ENCODE data around the gene TIAM1.

TIAM1 gene

DNA sequence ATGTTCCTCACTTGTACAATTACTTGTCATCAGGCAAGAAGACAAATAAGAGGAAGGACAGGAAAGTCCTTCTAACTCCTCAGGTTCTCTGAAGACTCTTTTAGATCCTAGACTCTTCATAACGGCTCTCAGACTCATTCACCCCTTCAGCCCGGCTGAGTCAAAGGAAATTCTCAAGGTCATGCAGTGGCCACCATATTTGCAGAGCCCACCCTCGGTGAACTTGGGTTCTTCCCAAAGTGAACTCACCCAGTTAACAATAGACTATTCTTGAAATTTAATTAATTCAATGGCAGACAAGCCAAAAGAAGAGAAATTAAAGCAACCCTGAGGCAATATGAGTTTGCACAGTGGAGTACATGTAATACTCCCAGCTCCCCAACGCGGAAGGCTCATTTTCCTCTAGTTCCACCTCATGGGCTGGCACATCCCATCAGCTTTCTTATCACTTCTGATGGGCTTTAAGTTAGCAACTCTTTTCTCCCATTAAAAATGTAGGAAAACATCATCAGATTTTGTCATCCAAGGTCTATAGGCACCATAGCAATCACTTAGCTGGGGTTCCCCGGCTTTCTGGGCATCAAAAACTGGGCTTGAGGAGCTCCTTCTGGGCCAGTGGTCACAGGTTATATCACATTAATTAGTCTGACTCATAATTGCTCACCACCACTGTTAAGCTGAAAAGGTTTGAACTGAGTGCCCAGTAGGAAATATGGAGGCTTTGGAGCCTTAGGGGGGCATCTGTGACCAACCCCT is 27.8 kb upstream of the TIAM1 start:
- no peak for TF ChIP-seq ZFX (IDR thresholded peaks at IDR 0.05)
- TF ChIP-seq, protein P1, sequence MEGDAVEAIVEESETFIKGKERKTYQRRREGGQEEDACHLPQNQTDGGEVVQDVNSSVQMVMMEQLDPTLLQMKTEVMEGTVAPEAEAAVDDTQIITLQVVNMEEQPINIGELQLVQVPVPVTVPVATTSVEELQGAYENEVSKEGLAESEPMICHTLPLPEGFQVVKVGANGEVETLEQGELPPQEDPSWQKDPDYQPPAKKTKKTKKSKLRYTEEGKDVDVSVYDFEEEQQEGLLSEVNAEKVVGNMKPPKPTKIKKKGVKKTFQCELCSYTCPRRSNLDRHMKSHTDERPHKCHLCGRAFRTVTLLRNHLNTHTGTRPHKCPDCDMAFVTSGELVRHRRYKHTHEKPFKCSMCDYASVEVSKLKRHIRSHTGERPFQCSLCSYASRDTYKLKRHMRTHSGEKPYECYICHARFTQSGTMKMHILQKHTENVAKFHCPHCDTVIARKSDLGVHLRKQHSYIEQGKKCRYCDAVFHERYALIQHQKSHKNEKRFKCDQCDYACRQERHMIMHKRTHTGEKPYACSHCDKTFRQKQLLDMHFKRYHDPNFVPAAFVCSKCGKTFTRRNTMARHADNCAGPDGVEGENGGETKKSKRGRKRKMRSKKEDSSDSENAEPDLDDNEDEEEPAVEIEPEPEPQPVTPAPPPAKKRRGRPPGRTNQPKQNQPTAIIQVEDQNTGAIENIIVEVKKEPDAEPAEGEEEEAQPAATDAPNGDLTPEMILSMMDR (conservative IDR thresholded peaks at IDR 0.05) = no peak
- H3K27ac ChIP-seq = no peak overlapping the region

DNA sequence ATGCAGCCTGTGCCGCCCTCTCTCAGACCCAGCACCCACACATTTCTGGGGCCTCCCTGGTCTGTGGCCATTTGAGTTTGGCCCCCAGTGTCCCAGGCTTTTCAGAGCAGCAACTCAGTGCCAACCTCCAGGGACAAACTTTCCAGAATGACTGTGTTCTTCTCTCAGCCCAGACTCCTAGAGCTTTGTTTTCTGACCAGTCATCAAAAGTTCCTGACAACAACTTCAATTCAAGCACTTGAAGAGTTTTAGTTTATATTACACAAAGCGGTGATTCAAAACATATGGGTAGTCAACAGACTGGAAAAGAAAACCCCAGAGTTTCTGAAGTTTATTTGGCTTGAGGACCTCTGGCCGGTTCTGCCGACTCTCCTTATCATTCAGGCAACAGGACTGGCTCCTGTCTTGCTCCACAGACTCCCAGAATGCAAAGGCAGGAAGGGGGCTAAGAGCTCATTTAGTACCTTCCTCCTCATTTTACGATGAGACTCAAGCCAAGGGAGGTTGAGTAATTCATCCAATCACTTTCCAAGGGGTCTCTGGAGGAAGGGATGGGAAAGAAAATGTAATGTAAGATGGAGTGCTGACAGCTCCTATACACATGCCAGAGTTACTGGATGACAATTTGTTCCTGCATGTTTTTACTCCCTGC is 27.0 kb upstream of the TIAM1 start:
- H3K27ac ChIP-seq = no peak overlapping the region
- no peak for TF ChIP-seq ZFX (IDR thresholded peaks at IDR 0.05)
- TF ChIP-seq, protein P1 (conservative IDR thresholded peaks at IDR 0.05) = no peak

DNA sequence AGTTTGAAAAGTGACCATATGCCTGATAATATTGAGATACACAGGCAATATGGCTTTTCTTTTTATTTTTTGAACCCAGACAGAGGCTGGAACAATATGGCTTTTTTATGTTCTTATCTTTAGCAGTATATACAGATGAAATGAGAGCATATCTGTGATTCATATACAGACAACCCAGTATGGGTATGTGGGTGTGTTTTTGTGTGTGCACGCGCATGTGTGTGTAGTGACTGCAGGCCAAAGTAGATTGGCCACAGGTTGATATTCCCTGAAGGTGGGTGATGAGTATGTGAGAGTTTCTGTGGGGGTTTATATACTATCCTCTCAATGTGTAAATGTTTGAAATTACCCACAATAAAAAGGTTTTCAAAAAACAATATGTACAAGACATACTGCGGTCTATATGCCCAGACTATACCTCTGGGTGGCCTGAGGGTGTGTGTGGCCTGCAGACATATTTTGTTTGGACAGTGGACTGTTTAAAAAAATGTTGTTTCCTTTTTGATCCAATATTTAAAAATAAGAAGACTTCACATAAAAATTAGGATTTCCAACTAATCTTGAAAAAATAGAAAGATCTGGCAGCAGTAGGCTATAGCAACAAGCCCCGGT is 26.3 kb upstream of the TIAM1 start:
- H3K27ac ChIP-seq = no peak overlapping the region
- TF ChIP-seq, protein P1 (conservative IDR thresholded peaks at IDR 0.05) = no peak
- TF ChIP-seq ZFX (IDR thresholded peaks at IDR 0.05) = no peak

DNA sequence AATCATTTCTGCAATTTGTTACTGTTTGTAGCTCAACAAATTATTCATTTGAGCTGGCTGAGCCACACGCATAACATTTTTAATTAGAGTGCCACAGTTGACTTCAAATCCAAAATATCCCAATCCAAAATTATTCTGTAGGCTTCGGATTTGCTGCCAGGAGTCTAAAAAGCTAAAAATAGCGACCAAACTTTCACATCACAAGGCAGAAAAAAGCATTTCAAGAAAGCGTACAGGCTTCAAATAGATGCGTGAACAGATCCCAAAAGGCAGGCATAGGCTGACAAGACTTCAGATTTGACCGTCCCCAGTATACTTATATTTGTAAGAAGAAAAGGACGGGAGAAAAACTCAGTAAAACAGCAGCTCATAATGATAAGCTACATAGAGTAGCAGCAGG is 24.3 kb upstream of the TIAM1 start:
- TF ChIP-seq, protein P1 (conservative IDR thresholded peaks at IDR 0.05) = no peak
- TF ChIP-seq ZFX (IDR thresholded peaks at IDR 0.05) = no peak

DNA sequence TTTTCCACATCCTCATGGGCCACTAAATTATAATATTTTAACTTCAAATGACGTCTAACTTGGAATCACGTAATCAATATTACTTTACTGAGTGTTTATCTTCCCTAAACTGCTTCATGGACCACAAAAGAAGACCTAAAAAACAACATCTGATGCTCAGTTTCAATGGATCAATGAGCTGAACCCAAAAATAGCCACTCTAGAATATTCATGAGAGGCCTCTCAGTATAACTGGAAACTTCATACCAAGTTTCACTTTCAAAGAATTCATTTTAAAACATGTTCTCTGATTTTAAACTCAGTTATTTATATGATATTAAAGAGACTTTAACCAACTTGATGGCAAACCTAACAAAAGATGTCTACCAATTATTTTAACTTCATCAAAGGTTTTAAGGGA is 23.7 kb upstream of the TIAM1 start:
- no peak for TF ChIP-seq ZFX (IDR thresholded peaks at IDR 0.05)
- TF ChIP-seq, protein P1 (conservative IDR thresholded peaks at IDR 0.05) = no peak
- H3K27ac ChIP-seq = no peak overlapping the region

More for the DNA sequence above, 24.3 kb upstream of the TIAM1 start:
- H3K27ac ChIP-seq = no peak overlapping the region

DNA sequence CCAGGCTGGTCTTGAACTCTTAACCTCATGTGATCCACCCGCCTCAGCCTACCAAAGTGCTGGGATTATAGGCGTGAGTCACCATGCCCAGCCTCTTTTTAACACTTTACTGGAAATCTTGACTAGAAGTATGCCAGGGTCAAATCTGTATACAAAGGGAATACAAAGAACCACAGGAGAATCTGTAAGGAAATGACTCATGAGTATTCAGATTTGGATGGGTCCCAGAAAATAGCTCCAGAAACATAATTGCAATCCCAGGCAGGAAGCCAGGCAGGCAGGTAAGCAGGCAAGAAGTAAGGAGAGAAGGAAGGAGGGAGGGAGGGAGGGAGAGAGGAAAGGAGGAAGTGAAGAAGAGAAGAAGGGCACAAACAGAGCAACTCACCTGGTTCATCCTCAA is 22.8 kb upstream of the TIAM1 start:
- TF ChIP-seq ZFX (IDR thresholded peaks at IDR 0.05) = no peak
- TF ChIP-seq, protein P1 (conservative IDR thresholded peaks at IDR 0.05) = no peak
- peak overlapping the region; percentile 14; the same call in 1 of the 2 replicates for H3K27ac ChIP-seq
